Frontal cortex (tissue), 4 donors: ENCODE data around the gene UQCRFS1. TPM values are rescaled to one million over a fixed set of nuclear protein-coding genes. Genes with fewer than 3 reads are reported as not detected.

Experiments
- DNase-seq, 2 donors: peaks; one replicate each; pipeline ENCODE4 v3.0.0; 2012; ENCODE audit warnings: low spot score in 2 of 2
- FAIRE-seq: peaks from 2 replicates; lab custom pipeline; 2012; peaks lifted over from hg19 to GRCh38; lab: Jason Lieb, UNC
- small RNA-seq: library from RNA; depleted of rRNA; stranded (forward); fragments of <200 nt; gene quantifications from one replicate; pipeline ENCODE3, GENCODE V24; 2014
- total RNA-seq: library from RNA; depleted of rRNA; stranded (reverse); fragments of >200 nt; gene quantifications from one replicate; pipeline ENCODE4 v1.2.3, GENCODE V29; 2014
- donor health status: control.
- donor health status: control.
- donor health status: control.

UQCRFS1 gene
- total RNA-seq, 1 donor from 2014 or later, result 36.3 TPM

DNA sequence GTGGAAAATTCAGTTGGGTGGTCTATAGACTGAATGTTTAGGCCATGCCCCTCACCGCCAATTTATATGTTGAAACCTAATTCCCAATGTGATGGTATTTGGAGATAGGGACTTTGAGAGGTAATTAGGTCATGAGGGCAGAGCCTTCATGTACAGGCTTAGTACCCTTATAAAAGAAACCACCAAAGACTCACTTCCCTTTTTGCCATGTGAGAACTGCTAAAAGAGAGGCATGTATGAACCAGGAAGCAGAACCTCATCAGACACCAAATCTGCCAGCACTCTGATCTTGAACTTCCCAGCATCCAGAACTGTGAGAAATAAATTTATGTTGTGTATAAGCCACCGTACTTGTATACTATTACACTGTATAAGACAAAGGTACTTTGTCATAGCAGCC, 40.6 kb downstream of the UQCRFS1 start:
- no peak for FAIRE-seq
- DNase-seq, result no peak

DNA sequence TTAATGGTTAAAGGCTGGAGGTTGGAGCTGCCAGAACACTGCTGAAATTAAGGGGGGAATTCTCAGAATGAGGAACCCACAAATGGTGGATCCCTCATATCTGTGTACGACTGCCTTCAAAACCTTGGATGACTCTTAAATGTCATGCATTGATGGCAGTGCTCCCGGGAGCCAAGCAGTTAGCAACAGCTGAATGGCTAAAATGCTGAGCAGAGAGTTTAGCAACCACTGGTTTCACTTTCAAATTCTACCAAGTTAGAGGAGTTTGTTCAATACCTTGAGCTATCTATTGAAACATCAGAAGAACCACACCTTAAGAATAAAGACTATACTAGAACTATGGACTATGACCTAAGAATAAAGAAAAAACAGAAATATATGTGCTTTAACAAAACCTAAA, 41.4 kb downstream of the UQCRFS1 start:
- FAIRE-seq, result no peak

DNA sequence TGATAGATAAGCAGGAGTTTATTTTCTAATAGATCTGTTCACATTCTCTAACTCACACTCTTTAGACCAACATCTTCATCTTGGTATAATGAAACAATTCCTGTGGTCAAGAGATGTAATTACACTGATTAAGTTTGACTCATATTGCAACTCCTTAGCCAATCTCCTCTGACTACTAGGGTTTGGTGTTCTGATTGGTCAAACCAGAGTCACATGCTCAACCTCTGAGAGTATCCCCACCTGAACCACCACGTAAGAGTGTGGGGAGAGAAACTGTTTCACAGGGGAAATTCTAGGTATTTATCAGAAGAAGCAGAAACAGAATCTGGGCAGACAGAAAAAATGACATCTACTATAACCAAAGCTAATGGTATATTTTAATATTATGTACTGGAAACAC, 42.4 kb downstream of the UQCRFS1 start:
- FAIRE-seq (no peak), DNase-seq (no peak)

More for the DNA sequence above, 41.4 kb downstream of the UQCRFS1 start:
- DNase-seq, result no peak

DNA sequence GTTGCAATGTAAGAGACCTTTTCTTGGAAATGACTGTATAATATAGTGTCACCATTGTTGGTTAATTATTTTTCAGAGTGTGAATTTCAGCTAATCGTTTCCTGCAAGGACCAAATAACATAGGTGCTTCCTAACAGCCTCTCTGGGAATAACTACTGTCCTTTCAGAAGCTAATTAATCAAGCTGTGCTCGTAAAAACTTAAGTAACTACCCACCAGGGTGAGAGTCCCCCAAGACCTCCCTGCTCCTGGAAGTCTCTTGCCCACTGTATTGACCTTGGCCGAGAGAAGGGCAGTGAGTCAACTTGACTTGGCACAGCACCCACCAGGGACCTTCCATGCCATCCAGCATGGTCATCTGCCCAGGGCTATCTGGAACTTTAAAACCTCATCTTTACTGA, 50.3 kb downstream of the UQCRFS1 start:
- DNase-seq, result no peak
- no peak for FAIRE-seq

DNA sequence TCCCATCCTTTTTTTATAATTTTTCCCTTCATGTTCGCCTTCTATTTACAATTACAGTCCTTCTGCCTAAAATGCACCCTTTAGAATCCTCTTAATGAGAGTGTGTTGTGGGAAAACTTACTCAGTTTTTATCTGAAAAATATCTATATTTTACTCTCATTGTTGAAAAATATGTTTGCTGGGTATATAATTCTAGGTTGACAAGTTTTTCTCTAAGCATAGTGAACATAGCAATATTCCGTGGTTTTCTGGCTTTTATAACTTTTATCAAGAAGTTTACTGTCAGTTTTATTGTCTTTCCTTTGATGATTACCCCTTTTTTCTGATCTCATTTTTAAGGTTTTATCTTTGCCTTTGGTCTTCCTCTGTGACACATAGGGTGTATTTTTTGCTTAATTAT, 57.3 kb downstream of the UQCRFS1 start:
- DNase-seq, result no peak
- no peak for FAIRE-seq

Small RNA genes within 50 kb of the gene (small RNA-seq; reads per million reads assigned to genes)
- gene RN7SL340P, result not detected
